ENCODE measurements around the gene CCSAP.

DNA sequence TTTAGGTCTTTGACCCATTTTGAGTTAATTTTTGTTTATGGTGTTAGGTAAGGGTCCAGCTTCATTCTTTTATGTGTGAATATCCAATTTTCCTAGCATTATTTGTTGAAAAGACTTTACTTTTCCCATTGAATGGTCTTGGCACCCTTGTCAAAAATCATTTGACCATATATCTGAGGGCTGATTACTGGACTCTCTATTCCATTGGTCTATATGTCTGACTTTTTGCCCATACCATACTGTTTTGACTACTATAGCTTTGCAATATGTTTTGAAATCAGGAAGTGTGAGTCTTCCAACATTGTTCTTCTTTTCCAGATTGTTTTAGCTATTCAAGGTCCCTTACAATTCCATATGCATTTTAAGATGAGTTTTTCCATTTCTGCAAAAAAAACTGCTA lies 11.4 kb upstream of the CCSAP start:
- TF ChIP-seq, protein P1, sequence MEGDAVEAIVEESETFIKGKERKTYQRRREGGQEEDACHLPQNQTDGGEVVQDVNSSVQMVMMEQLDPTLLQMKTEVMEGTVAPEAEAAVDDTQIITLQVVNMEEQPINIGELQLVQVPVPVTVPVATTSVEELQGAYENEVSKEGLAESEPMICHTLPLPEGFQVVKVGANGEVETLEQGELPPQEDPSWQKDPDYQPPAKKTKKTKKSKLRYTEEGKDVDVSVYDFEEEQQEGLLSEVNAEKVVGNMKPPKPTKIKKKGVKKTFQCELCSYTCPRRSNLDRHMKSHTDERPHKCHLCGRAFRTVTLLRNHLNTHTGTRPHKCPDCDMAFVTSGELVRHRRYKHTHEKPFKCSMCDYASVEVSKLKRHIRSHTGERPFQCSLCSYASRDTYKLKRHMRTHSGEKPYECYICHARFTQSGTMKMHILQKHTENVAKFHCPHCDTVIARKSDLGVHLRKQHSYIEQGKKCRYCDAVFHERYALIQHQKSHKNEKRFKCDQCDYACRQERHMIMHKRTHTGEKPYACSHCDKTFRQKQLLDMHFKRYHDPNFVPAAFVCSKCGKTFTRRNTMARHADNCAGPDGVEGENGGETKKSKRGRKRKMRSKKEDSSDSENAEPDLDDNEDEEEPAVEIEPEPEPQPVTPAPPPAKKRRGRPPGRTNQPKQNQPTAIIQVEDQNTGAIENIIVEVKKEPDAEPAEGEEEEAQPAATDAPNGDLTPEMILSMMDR (IDR thresholded peaks at IDR 0.05): no peak
- TF ChIP-seq POLR2A (IDR thresholded peaks at IDR 0.05) (no peak), EP300 (IDR thresholded peaks at IDR 0.05) (no peak)

All from tibial nerve (tissue), 4 donors.